GM19324 (cell line): ENCODE data around the gene DBNL.
"Not testable (repeated sequence)": the region's sequence is repeated elsewhere in the genome, so short reads cannot be mapped to it uniquely, and the experiment has no call there.

Source experiments
- ATAC-seq: cut with Tn5 transposase; IDR thresholded peaks from one replicate; pipeline ENCODE4 v1.9.1; 2021; ENCODE audit warnings: mild to moderate bottlenecking, moderate library complexity; ENCODE audit not compliant: unreplicated experiment, low FRiP score

Gene DBNL

DNA sequence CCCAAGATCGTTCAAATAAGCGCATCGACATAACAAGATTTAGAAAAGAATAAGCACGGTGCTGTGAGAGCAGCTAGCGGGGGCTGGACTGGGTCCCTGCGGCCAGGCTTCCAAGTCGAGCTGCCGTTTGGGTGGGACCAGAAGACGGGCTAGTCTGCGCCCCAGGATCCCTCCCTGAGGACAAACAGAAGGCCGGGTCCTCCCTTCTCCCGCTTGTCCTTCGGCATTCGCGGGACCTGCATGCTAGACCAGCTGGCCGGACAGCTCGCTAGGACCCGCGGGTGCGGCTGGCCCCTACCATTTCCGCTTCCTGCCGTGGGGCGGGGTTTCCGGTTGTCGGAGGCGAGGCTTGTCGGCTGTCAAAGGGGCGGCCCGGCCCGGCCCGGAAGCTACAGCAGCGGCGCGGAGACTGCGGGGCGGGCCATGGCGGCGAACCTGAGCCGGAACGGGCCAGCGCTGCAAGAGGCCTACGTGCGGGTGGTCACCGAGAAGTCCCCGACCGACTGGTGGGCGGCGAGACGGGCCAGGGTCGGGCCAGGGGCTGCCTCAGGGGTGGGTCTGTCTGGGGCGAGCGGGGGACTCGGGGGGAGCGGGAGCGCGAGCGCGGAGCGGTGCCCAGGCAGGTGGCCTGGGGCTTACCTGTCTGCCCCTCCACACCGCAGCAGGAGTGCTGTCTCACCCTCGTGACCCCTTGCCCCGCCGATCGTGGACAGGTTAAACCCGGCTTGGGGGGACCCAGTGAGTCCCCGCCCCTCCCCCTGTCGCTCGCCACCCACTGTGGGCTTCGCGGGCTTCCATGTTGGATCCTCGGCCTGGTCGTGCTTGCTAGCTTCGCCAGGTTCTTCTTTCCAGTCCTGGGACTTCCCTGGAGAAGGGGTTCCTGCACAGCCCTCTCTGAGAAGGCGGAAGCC lies at the start of gene DBNL:
Gene DBNL (plus strand): TSS at position 388 of the 911 bp plus-strand sequence. CDS start 36 bp downstream, at position 424.
- ATAC-seq: peak; percentile 74

DNA sequence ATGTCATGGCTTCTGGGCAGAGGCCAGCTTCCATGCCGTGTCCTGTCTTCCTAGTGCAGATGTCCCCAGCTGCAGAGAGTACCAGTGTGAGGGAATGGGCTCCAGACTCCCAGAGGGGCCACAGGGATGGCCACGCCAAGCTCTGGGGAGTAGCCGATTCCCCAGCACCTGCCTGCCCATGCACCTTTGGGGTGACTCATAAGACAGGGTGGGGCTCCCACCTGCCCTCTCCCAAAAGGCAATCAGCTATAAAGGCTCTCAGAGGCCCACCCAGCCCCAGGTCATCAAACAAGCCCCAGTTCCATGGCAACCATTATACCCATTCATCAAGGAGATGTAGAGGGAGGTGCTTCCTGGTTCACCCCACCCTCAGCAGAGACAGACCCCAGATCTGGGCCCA lies 47.0 kb upstream of the DBNL start, which contains the start of gene SPDYE1:
Gene SPDYE1 (plus strand): TSS at position 366 of the 400 bp plus-strand sequence. CDS start 2,053 bp downstream, outside the sequence.
- ATAC-seq: not testable (repeated sequence)

DNA sequence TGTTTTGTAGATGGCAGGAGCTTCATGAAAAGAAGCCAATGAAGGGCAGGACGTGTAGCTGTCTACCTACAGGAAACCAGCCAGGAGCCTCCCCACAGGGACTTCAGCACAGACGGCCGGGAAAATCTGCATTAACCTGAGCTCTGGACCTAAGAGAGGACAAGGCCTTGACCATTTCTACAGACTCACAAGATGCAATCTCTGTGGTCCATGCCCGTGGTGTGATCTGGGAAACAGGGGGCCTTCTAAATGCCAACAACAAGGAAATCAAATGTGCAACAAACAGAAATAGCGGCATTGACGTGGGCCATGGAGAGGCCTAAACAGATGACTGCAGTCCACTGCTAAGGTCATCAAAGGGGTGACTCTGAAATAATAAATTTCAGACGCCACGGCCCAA lies 32.4 kb upstream of the DBNL start:
- ATAC-seq: not testable (repeated sequence)

DNA sequence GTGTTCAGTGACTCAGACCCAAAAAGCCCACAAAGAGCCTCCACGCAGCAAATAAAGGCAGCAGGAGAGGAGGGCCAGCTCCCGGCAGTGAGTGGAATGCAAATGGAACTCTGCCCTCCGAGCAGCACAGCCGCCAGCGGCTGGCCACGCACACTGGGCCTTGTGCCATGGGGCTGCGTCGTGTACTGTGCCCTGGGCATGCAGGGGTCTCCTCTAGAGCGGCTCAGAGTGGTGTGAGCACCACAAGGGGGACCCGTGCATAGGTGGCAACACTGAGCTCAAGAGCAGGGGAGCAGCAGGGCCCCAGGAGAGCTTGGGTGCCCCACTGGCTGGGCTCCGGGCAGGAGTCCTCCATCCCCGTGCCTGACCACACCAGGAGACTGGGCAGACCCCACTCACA lies 29.4 kb upstream of the DBNL start:
- not testable (repeated sequence) for ATAC-seq

DNA sequence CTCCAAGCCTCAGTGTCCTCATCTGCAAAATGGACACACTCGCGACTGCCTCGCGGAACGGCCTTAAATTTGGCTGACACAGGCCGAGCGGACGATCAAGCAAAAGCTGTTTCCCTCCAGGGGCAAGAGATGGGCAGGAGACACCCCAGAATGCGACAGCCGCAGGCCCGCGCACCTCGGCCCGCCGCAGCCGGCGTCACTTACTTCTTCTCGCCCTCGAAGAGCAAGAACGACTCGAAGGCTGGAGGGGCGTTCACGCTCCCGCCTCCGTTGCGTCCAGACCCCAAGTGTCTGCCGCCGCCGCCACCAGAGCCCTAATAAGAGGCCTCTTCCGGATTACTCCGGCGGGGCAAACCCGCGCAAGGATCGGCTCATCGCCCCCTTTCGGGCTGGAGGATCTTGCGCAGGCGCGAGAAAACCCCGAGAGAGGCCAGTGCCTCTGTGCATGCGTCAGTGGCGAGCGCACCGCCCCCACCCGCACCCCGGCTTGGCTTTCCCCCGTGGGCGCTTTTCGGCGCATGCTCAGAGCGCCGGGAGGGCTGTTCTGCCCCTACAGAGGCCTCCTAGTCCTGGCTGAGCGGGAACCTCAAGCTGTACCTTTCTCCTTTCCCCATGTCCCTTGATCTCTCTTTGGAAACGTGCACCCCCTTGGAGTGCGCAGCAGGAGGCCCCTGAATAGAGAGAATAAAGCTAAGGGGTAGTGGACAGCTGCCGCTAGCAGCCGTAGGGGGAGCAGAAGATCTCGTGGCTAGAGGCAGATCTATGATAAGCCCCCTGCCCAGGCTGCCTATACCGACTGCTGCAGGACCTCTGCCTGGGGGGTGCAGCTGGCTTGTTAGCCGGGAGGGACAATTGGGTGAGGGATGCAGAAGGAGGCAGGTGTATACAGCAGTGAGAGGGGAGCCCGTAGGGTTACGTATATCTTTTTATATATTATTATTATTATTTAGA lies 25.4 kb upstream of the DBNL start:
- ATAC-seq: peak; percentile 93

DNA sequence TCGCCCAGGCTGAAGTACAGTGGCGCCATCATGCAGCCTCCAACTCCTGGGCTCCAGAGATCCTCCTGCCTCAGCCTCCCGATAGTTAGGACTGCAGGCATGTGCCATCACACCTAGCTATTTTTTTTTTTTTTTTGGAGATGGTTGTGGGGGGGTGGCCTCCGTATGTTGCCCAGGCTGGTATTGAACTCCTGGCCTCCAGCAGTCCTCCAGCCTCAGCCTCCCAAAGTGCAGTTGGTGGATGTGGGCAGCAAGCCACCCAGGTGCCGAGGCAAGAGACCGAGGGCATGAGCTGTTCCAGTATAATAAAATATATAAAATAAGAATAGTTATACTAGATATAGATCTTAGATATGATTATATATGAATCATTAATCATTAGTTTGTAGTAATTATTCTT lies 24.7 kb upstream of the DBNL start:
- ATAC-seq: not testable (repeated sequence)

DNA sequence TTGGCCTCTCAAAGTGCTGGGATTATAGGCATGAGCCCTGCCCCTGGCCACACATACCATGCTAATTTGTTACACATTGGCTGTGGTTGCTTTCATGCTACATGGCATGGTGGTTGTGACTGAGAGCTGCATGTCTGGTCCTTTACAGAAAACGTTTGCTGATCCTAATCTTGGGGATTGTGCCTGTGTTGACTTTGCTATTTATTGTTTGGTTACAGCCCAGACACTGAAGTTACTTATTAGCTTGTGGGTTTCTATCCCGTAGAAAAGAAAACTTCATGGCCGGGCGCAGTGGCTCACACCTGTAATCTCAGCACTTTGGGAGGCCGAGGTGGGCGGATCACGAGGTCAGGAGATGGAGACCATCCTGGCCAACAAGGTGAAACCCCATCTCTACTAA lies 22.4 kb upstream of the DBNL start:
- not testable (repeated sequence) for ATAC-seq

DNA sequence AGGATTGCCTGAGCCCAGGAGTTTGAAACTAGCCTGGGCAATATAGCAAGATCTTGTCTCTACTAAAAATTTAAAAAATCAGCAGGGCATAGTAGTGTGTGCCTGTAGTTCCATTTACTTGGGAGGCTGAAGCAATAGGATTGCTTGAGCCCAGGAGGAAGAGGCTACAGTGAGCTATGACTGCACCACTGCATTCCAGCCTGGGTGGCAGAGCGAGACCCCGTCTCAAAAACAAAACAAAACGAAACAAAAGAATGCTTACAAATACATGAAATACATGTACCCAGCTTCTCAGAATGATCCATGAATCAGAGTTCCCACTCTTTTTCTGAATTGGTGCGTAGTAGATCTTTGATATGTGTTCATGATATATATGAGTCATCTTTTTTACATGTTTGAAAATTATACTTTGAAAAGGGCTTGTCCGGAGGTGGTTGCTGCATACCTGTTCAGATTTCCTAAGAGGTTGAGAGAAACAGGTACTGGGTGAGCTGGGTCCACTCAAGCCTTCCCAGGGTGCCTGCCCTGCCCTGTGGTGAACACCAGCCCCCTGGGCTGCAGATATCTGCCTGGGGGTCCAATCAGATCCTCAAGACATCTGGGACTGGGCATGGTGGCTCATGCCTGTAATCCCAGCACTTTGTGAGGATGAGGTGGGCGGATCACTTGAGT lies 21.6 kb upstream of the DBNL start:
- ATAC-seq: not testable (repeated sequence)

DNA sequence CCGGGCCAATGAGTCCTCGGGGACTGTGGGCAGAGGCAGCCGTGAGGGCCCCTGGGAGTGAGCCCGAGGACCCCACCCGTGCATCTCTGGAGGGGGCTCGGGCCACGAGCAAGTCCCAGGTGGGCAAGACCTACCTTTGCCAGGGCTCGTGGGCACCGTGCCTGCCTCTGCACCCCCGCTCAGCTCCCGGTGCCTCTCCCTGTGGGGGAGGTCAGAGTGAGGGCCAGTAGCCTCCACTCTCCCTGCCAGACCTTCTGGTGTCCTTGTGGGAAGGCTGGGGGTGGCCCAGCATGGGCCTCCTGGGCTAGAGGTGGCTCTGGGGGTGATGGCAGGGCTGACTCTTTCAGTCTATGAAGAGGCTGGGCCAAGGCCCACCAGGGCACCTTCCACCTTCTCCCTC lies 15.1 kb upstream of the DBNL start:
- not testable (repeated sequence) for ATAC-seq

DNA sequence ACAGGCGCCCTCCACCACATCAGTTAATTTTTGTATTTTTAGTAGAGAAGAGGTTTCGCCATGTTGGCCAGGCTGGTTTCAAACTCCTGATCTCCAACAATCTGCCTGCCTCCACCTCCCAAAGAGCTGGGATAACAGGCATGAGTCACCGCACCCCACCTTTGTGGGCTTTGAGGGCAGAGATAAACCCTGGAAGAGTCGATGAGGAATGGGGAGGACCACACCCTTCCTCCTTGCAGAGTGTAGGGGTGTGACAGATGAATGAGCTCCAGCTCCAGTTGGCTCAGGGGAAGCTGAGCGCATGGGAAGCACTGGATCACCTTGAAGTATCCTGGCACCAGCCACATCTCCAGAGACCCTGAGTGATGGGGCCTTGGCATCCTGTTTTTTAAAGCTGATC lies 14.5 kb upstream of the DBNL start:
- not testable (repeated sequence) for ATAC-seq

DNA sequence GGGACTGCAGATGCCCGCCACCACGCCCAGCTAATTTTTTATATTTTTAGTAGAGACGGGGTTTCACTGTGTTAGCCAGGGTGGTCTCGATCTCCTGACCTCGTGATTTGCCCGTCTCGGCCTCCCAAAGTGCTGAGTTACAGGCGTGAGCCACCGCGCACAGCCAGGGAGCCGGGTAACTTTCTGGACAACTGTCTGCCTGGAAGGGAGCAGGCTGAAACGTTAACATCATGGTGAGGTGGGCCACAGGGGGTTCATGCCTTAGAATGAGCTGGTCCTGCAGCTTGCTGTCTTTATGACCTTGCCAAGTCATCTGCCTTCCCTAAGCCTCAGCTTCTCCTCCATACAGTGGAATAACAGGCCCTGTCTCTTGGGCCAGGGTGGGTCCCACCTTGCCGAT lies 13.2 kb upstream of the DBNL start:
- ATAC-seq: not testable (repeated sequence)

DNA sequence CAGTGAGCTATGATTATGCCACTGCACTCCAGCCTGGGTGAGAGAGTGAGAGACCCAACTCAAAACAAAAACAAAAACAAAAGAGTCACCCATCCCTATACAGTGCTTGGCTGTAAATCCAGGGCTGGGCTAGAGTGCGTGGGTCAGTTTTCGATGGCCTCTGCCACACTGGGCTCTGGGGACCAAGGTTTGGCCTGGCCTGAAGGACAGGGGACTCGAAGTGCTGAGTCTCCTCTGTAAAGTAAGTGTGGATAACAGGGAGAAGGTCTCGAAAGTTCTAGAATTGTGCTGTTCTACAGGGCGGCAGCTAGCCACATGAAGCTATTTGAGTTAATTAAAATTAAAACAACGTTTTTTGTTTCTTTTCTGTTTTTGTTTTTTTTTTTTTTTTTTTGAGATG lies 12.5 kb upstream of the DBNL start:
- not testable (repeated sequence) for ATAC-seq

DNA sequence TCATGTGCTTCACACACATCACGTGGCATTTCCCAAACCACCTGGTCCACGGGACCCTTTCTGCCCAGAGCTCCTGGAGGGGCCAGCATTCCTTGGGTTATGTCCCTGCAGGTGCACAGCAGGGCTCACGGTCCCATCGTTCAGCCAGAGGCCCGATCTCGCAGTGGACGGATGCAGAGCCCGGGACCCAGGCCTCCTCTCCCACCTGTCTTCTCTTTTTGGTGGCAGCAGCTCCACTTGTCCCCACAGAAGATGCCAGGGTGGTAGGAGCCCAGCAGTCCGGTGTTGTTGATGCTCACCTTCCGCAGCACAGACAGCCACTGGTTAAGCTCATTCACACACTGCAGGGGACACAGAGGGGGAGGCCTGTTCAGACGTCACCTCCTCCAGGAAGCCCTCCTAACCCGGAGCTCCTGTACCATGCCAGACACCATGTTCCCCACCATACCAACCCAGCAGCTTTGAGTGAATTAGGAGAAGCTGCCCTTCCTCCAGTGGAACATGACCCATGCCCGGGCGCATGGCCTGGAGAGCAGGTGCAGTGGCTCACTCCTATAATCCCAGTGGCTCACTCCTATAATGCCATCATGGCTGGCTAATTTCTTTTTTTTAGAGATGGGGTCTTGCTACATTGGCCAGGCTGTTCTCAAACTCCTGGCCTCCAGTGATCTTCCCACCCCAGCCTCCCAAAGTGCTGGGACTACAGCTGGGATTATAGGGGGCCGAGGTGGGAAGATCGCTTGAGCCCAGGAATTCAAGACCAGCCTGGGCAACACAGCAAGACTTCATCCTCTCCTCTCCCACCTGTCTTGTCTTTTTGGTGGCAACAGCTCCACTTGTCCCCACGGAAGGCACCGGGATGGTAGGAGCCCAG lies 10.3 kb upstream of the DBNL start:
- ATAC-seq: not testable (repeated sequence)

DNA sequence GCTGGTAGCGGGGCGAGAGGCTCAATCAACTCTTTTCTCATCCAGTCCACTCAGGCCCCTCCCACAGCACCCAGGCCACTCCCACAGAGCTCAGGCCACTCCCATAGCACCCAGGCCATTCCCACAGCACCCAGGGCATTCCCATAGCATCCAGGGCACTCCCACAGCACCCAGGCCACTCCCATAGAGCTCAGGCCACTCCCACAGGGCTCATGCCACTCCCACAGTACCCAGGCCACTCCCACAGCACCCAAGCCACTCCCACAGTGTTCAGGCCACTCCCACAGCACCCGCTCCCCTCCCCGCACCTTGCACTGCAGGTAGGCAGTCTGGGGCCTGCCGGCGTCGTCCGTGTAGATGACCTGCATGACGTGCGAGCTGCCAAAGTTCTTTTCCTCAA lies 8.1 kb upstream of the DBNL start:
- not testable (repeated sequence) for ATAC-seq

DNA sequence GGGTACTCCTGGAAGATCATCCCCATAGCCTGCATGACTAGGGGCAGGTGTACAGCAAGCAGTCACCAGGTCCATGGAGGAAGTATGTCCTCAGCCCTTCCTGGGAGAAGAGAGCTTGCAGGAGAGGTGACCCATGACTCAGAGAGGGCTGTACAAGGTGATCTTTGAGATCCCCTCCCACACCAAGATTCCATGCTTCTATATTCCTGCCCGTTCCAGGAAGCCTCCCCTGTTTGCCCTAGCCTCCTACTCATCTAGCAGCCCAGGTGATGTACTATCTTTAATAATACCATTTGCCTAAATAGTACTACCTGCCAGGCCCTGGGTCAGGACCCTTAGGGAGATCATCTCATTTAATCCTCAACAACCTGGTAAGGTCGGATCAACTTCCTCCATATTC lies 6.6 kb upstream of the DBNL start:
- ATAC-seq: not testable (repeated sequence)

DNA sequence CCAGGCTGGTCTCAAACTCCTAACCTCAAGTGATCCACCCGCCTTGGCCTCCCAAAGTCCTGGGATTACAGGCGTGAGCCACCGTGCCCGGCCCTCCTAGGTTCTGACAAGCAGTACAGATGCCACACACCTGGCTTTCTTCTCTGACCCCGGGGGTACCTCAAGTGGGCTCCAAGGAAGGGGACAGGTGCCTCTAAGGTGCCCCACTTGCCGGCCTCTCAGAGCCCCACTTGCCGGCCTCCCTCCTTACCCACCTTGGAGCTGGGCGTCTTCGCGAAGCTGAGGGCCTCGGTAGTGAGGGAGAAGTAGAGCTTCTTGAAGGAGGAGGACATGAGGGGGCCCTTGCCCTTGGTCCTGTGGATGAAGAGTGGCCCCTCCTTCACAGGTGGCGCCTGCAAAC lies 5.9 kb upstream of the DBNL start:
- not testable (repeated sequence) for ATAC-seq

DNA sequence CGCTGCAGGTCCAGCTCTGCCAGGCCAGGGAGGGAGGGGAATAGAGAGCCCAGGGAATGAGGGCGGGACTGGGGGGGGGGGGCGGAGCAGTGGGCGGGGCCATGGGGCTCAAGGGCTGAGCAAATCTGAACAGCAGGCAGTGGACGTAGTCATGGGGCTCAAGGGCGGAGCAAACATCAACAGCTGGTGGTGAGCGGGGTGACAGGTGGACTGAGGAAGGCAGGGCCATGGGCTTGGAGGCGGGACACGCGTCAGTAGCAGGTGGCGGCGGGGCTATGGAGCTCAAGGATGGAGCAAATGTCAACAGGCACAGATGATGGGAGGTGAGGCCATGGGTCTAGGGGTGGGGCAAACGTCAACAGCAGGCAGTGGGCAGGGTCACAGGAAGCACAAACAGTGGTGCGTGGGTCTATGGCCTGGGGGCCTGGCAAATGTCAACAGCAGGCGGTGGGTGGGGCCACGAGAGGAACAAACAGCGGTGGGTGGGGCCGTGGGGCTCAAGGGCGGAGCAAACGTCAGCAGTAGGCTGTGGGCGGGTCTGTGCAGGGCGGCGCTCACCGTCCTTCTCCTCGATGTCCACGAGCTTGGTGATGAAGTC lies 5.4 kb upstream of the DBNL start:
- ATAC-seq: peak; percentile 47

DNA sequence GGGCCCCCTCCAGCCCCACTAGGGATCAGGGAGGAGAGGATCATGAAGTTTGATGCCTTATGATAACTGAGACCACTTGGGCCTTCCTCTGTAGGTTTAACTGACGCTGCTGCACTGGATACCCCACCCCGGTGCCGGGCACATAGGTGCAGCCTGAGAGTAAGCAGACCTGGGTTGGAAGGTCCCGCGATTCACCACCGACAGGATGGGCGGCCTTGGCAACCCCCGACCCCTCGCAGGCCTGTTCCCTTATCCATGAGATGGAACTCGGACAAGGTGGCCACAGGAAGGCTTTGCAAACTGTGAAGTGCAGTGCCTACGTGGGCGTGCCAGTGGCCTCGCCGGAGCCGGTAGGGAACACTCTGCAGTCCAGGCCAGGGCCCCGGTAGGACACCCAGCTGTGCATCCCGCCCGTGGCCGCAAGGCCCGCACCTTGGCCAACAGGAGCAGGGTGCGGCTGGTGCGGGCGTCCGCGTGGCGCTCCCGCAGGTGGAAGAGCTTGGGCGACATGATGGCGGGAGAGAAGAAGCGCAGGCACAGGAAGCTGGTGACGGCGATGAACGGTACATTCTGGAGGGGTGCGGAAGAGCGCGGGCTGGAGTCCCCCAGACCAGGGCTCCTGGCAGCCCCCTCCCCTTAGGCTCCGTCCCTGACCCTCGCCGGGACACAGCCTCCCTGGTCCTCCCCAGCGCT lies 4.6 kb upstream of the DBNL start:
- peak; percentile 4 for ATAC-seq
